ENCODE data around the gene ITPR1. TPM values are rescaled to one million over a fixed set of nuclear protein-coding genes. Genes with fewer than 3 reads are reported as not detected.

ITPR1 gene
- total RNA-seq, 1 donor from 2014 or later: 90.5 TPM

- DNase-seq (ENCODE audit: low spot score): no peak
These were observed 193.5 kb downstream of the ITPR1 start for GRCh38 chr3:4686619-4687018.

GRCh38 chr3:4687167-4687566 is 194.0 kb downstream of the ITPR1 start:
- no peak for DNase-seq (ENCODE audit: low spot score)

GRCh38 chr3:4687596-4687995 is 194.4 kb downstream of the ITPR1 start:
- DNase-seq (ENCODE audit: low spot score): no peak

- no peak for DNase-seq (ENCODE audit: low spot score)
These were observed 195.3 kb downstream of the ITPR1 start for GRCh38 chr3:4688411-4688810.

- DNase-seq (ENCODE audit: low spot score): no peak
These were observed 195.9 kb downstream of the ITPR1 start for GRCh38 chr3:4689021-4689420.

- DNase-seq (ENCODE audit: low spot score): no peak
These were observed 197.1 kb downstream of the ITPR1 start for GRCh38 chr3:4690277-4690676.

- no peak for DNase-seq (ENCODE audit: low spot score)
These were observed 200.5 kb downstream of the ITPR1 start for GRCh38 chr3:4693620-4694019.

GRCh38 chr3:4695846-4696245 is 202.7 kb downstream of the ITPR1 start:
- no peak for DNase-seq (ENCODE audit: low spot score)

- DNase-seq (ENCODE audit: low spot score): no peak
These were observed 203.1 kb downstream of the ITPR1 start for GRCh38 chr3:4696266-4696665.

- DNase-seq (ENCODE audit: low spot score): no peak
These were observed 205.1 kb downstream of the ITPR1 start for GRCh38 chr3:4698125-4698821.

GRCh38 chr3:4703054-4703480 is 209.9 kb downstream of the ITPR1 start:
- no peak for DNase-seq (ENCODE audit: low spot score)

- no peak for DNase-seq (ENCODE audit: low spot score)
These were observed 211.4 kb downstream of the ITPR1 start for GRCh38 chr3:4704552-4704951.

- no peak for DNase-seq (ENCODE audit: low spot score)
These were observed 214.2 kb downstream of the ITPR1 start for GRCh38 chr3:4707324-4707723.

GRCh38 chr3:4708230-4708629 is 215.1 kb downstream of the ITPR1 start:
- DNase-seq (ENCODE audit: low spot score): no peak

- DNase-seq (ENCODE audit: low spot score): no peak
These were observed 216.2 kb downstream of the ITPR1 start for GRCh38 chr3:4709341-4709740.

- DNase-seq (ENCODE audit: low spot score): no peak
These were observed 217.0 kb downstream of the ITPR1 start for GRCh38 chr3:4710191-4710590.

- no peak for DNase-seq (ENCODE audit: low spot score)
These were observed 218.5 kb downstream of the ITPR1 start for GRCh38 chr3:4711680-4711992.

- no peak for DNase-seq (ENCODE audit: low spot score)
These were observed 219.0 kb downstream of the ITPR1 start for GRCh38 chr3:4712109-4712508.

GRCh38 chr3:4714045-4714444 is 220.9 kb downstream of the ITPR1 start:
- DNase-seq (ENCODE audit: low spot score): no peak

- no peak for DNase-seq (ENCODE audit: low spot score)
These were observed 223.1 kb downstream of the ITPR1 start for GRCh38 chr3:4716266-4716665.

GRCh38 chr3:4716706-4717362 is 223.7 kb downstream of the ITPR1 start:
- no peak for DNase-seq (ENCODE audit: low spot score)

- DNase-seq (ENCODE audit: low spot score): no peak
These were observed 224.2 kb downstream of the ITPR1 start for GRCh38 chr3:4717363-4717740.

GRCh38 chr3:4718179-4718736 is 225.1 kb downstream of the ITPR1 start:
- no peak for DNase-seq (ENCODE audit: low spot score)

Measured in mucosa of gallbladder (tissue), 1 donor.